MM.1S (cell line): ENCODE results near the gene AGPAT2.
A peak's percentile ranks its signal among the peaks of the same experiment; 100 is the strongest.

Source experiments
- DNase-seq: peaks from one replicate; pipeline ENCODE4 v3.0.0-alpha.2; 2015
- H2AFZ ChIP-seq: fragments of 300-600 bp; sonication (generic); 2 replicates; pipeline ENCODE4 v1.6.0; 2016; ENCODE audit warnings: antibody characterized with exemption, low read length
- H3F3A ChIP-seq: fragments of 300-600 bp; sonication (generic); 2 replicates; pipeline ENCODE4 v1.6.1; 2016; ENCODE audit warnings: mild to moderate bottlenecking, antibody characterized with exemption, low read length, moderate library complexity, mixed read lengths; ENCODE audit not compliant: insufficient read depth
- H3K27ac ChIP-seq: fragments of 300-600 bp; sonication (generic); 2 replicates; pipeline ENCODE4 v1.5.1; 2016; ENCODE audit warnings: mild to moderate bottlenecking, low read length
- H3K27me3 ChIP-seq: fragments of 300-600 bp; sonication (generic); replicated peaks from 2 replicates; pipeline ENCODE4 v1.6.0; 2016; ENCODE audit warnings: low read length; ENCODE audit not compliant: insufficient read depth
- H3K36me3 ChIP-seq: fragments of 300-600 bp; sonication (generic); replicated peaks from 2 replicates; pipeline ENCODE4 v1.6.1; 2016; ENCODE audit warnings: mild to moderate bottlenecking, low read length, mixed read lengths; ENCODE audit not compliant: insufficient read depth
- H3K4me1 ChIP-seq: fragments of 300-600 bp; sonication (generic); 2 replicates; pipeline ENCODE4 v1.6.1; 2016; ENCODE audit warnings: low read length, mixed read lengths
- H3K4me2 ChIP-seq: fragments of 300-600 bp; sonication (generic); 2 replicates; pipeline ENCODE4 v1.6.0; 2016; ENCODE audit warnings: low read depth, low read length
- H3K4me3 ChIP-seq: fragments of 300-600 bp; sonication (generic); 2 replicates; pipeline ENCODE4 v1.5.1; 2016; ENCODE audit warnings: low read length, mixed read lengths
- H3K79me2 ChIP-seq: fragments of 300-600 bp; sonication (generic); 2 replicates; pipeline ENCODE4 v1.6.1; 2016; ENCODE audit warnings: mixed run types, low read length, mixed read lengths
- H3K9ac ChIP-seq: fragments of 300-600 bp; sonication (generic); 2 replicates; pipeline ENCODE4 v1.6.1; 2016; ENCODE audit warnings: low read length, mixed read lengths
- H3K9me2 ChIP-seq: fragments of 300-600 bp; sonication (generic); replicated peaks from 2 replicates; pipeline ENCODE4 v1.6.1; 2016; ENCODE audit warnings: mild to moderate bottlenecking, low read length, mixed read lengths; ENCODE audit not compliant: insufficient read depth
- H3K9me3 ChIP-seq: fragments of 300-600 bp; sonication (generic); replicated peaks from 2 replicates; pipeline ENCODE4 v1.6.1; 2016; ENCODE audit warnings: mild to moderate bottlenecking, low read length, mixed read lengths; ENCODE audit not compliant: insufficient read depth
- H4K20me1 ChIP-seq: fragments of 300-600 bp; sonication (generic); 2 replicates; pipeline ENCODE4 v1.6.1; 2016; ENCODE audit warnings: mild to moderate bottlenecking, low read length, moderate library complexity, mixed read lengths; ENCODE audit not compliant: insufficient read depth
- EZH2 ChIP-seq: fragments of 300-600 bp; sonication (generic); optimal IDR thresholded peaks from 2 replicates; pipeline ENCODE3; 2017; ENCODE audit warnings: low read depth, mild to moderate bottlenecking, antibody characterized with exemption, low read length, mixed read lengths
- EZH2phosphoT487 ChIP-seq: fragments of 300-600 bp; sonication (generic); IDR thresholded peaks from 2 replicates; pipeline ENCODE4 v1.6.1; 2018; ENCODE audit warnings: antibody characterized with exemption, low read length
- TF ChIP-seq, protein P1 (sequence below): fragments of 300-600 bp; sonication (generic); IDR thresholded peaks from 2 replicates; pipeline ENCODE4 v1.5.1; 2016; ENCODE audit warnings: antibody characterized with exemption, low read length, mixed read lengths

Gene AGPAT2

DNA sequence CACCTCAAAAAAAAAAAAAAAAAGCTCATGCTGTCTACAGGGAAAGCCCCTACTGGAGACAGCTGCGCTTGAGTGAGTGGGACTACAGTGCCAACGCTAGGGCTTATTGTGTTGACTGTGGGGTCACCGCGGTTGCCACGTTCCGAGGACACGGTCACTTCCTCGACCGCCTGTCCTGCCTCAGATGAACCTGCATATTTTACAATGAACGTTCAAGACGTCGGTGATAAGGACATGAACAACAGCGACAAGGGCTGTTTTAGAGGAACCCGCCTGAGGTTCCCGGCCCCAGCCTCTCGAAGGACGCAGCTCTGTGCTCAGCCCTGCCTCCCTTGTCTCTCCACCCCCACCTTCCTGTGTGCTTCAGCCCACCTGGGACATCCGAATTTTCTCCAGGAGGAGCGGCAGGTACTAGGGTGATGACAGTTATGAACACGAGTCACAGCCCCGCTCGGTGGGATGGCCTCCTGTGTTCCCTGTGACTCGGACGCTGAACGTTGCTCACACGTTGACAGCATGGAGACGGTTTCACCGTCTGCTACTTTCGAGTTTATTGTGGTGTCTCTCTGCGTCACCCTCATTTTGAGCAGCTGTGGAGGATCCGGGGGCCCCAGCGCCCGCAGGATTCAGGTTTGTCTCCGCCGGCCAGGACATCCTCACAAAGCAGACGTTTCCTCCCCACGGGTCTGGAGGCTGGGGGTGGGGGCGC lies 13.9 kb upstream of the AGPAT2 start:
- Histone ChIP-seq H3K27ac (no peak overlapping the region), H3K27me3 (peaks cover 89% of the 10 kb centered on the region), H3K9me2 (no peaks in the 10 kb centered on the region), H4K20me1 (no peaks in the 10 kb centered on the region), H3K4me1 (peaks cover 7% of the 10 kb centered on the region; the same call in 1 of the 2 replicates), H3K4me2 (peak overlapping the region; percentile 52), H3F3A (0 out of 2 replicates have a peak, but pooled peaks cover 2% of the 10 kb centered on the region), H3K9ac (peak overlapping the region; percentile 4; the same call in 1 of the 2 replicates), H3K36me3 (no peaks in the 10 kb centered on the region), H2AFZ (peak overlapping the region; percentile 31; the same call in 1 of the 2 replicates), H3K79me2 (no peaks in the 10 kb centered on the region), H3K4me3 (peak overlapping the region; percentile 27; the same call in 1 of the 2 replicates), H3K9me3 (no peaks in the 10 kb centered on the region)
- TF ChIP-seq, protein P1, sequence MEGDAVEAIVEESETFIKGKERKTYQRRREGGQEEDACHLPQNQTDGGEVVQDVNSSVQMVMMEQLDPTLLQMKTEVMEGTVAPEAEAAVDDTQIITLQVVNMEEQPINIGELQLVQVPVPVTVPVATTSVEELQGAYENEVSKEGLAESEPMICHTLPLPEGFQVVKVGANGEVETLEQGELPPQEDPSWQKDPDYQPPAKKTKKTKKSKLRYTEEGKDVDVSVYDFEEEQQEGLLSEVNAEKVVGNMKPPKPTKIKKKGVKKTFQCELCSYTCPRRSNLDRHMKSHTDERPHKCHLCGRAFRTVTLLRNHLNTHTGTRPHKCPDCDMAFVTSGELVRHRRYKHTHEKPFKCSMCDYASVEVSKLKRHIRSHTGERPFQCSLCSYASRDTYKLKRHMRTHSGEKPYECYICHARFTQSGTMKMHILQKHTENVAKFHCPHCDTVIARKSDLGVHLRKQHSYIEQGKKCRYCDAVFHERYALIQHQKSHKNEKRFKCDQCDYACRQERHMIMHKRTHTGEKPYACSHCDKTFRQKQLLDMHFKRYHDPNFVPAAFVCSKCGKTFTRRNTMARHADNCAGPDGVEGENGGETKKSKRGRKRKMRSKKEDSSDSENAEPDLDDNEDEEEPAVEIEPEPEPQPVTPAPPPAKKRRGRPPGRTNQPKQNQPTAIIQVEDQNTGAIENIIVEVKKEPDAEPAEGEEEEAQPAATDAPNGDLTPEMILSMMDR, result no peak
- TF ChIP-seq EZH2phosphoT487 (no peak), EZH2 (no peak)
- DNase-seq, result peak; percentile 53

DNA sequence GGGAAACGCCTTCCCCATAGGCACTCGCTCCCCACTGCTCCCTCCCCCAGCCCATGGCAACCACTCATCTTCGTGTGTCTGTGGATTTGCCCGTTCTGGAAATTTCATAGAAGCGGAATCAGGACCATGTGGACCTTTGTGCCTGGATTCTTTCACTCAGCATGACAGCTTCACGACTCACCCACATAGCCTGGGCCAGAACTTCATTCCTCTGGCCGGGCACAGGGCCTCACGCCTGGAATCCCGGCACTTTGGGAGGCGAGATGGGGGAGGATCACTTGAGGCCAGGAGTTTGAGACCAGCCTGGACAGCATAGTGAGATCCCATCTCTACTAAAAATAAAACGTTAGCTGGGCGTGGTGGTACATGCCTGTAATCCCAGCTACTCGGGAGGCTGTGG lies 13.0 kb upstream of the AGPAT2 start:
- no peak for DNase-seq
- TF ChIP-seq EZH2, result no peak
- TF ChIP-seq, protein P1, result no peak
- TF ChIP-seq EZH2phosphoT487, result no peak
- Histone ChIP-seq H3K9me2 (no peaks in the 10 kb centered on the region), H3F3A (0 out of 2 replicates have a peak, but pooled peaks cover 2% of the 10 kb centered on the region), H3K4me1 (peaks cover 7% of the 10 kb centered on the region; the same call in 1 of the 2 replicates), H3K79me2 (no peaks in the 10 kb centered on the region), H4K20me1 (no peaks in the 10 kb centered on the region), H3K27me3 (peaks cover 89% of the 10 kb centered on the region), H3K4me3 (no peak overlapping the region), H3K9me3 (no peaks in the 10 kb centered on the region), H3K4me2 (no peak overlapping the region), H2AFZ (no peak overlapping the region), H3K27ac (no peak overlapping the region), H3K36me3 (no peaks in the 10 kb centered on the region), H3K9ac (no peak overlapping the region)

DNA sequence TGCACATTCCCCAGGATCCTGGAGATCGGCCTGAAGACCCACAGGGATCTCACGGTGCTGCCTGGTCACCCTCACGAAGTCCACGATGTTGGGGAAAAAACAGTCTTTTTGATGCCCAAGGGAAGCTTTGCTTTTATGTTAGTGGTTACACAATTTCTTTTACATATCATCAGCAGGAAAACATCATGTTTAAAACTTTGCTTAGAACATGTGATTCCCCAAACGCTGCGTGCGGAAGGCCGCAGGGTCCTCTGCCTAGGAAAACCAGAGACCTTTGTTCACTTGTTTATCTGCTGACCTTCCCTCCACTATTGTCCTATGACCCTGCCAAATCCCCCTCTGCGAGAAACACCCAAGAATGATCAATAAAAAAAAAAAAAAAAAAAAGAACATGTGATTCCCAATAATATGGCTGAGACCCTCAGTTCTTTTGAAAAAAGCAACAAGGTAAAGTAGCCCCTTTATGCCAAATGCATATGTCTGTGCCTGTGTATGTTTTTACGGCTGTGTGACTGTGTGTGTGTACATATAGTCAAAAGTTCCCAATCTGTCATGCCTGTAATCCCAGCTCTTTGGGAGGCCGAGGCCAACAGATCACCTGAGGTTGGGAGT lies 11.5 kb upstream of the AGPAT2 start:
- Histone ChIP-seq H3K27ac (no peak overlapping the region), H3F3A (0 out of 2 replicates have a peak, but pooled peaks cover 2% of the 10 kb centered on the region), H3K79me2 (no peaks in the 10 kb centered on the region), H2AFZ (no peak overlapping the region), H3K9me2 (no peaks in the 10 kb centered on the region), H3K9me3 (no peaks in the 10 kb centered on the region), H4K20me1 (no peaks in the 10 kb centered on the region), H3K4me2 (no peak overlapping the region), H3K36me3 (no peaks in the 10 kb centered on the region), H3K4me1 (peaks cover 7% of the 10 kb centered on the region; the same call in 1 of the 2 replicates), H3K27me3 (peaks cover 89% of the 10 kb centered on the region), H3K9ac (no peak overlapping the region), H3K4me3 (no peak overlapping the region)
- no peak for DNase-seq
- TF ChIP-seq, protein P1, result no peak
- TF ChIP-seq EZH2 (no peak), EZH2phosphoT487 (no peak)
